GM19023 (cell line): Measurements from ENCODE around the gene CAMP.
"Not testable (repeated sequence)": the region's sequence is repeated elsewhere in the genome, so short reads cannot be mapped to it uniquely, and the experiment has no call there.

Experiments used
- ATAC-seq: cut with Tn5 transposase; IDR thresholded peaks from one replicate; pipeline ENCODE4 v1.9.1; 2021; ENCODE audit warnings: mild to moderate bottlenecking, moderate library complexity; ENCODE audit not compliant: unreplicated experiment

CAMP gene

GRCh38 chr3:48248095-48248850, 25.0 kb downstream of the CAMP start:
- no peak for ATAC-seq

- no peak for ATAC-seq
Measured at GRCh38 chr3:48256557-48256956, 33.3 kb downstream of the CAMP start.

GRCh38 chr3:48258530-48258929, 35.2 kb downstream of the CAMP start:
- no peak for ATAC-seq

- ATAC-seq = no peak
Measured at GRCh38 chr3:48267782-48268181, 44.5 kb downstream of the CAMP start.

- no peak for ATAC-seq
Measured at GRCh38 chr3:48268381-48268935, 45.2 kb downstream of the CAMP start.

- no peak for ATAC-seq
Measured at GRCh38 chr3:48268936-48269561, 45.8 kb downstream of the CAMP start.

GRCh38 chr3:48269592-48269991, 46.3 kb downstream of the CAMP start:
- no peak for ATAC-seq

- ATAC-seq = no peak
Measured at GRCh38 chr3:48270306-48270705, 47.0 kb downstream of the CAMP start.

GRCh38 chr3:48271223-48271622, 47.9 kb downstream of the CAMP start:
- ATAC-seq = not testable (repeated sequence)

- no peak for ATAC-seq
Measured at GRCh38 chr3:48271763-48272498, 48.6 kb downstream of the CAMP start.

GRCh38 chr3:48273594-48274211, 50.4 kb downstream of the CAMP start:
- ATAC-seq = no peak

- ATAC-seq = no peak
Measured at GRCh38 chr3:48274452-48274851, 51.2 kb downstream of the CAMP start.
